GM18909 (cell line): ENCODE results near the gene TBCC.

Source experiments
- ATAC-seq: cut with Tn5 transposase; IDR thresholded peaks from one replicate; pipeline ENCODE4 v1.9.1; 2021; ENCODE audit warnings: mild to moderate bottlenecking; ENCODE audit not compliant: unreplicated experiment, poor library complexity

TBCC gene, protein sequence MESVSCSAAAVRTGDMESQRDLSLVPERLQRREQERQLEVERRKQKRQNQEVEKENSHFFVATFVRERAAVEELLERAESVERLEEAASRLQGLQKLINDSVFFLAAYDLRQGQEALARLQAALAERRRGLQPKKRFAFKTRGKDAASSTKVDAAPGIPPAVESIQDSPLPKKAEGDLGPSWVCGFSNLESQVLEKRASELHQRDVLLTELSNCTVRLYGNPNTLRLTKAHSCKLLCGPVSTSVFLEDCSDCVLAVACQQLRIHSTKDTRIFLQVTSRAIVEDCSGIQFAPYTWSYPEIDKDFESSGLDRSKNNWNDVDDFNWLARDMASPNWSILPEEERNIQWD

DNA sequence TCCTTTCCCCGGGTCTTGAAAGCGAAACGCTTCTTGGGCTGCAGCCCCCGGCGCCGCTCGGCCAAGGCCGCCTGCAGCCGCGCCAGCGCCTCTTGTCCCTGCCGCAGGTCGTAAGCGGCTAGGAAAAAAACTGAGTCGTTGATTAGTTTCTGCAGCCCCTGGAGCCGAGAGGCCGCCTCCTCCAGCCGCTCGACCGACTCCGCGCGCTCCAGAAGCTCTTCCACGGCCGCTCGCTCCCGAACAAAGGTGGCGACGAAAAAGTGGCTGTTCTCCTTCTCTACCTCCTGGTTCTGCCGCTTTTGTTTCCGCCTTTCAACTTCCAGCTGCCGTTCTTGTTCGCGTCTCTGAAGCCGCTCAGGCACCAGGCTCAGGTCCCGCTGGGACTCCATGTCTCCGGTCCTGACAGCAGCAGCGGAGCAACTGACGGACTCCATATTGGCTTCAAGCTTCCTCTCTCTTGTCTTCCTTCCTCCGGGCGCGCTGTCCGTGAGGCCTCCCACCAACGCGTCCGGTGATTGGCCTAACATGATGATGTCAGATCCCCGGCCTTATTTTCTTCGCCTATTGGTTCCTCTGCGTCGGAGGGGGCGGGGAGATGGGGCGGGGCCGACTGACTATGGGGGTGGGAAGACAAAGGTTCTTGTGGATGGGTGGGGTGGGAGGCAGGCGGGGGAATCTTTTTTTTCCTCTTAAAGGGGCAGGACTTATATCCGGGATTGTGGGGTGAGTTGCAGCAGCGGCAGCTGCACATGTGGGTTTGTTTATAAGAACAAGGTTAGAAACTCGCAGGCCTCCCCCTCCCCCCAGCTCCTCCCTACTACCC lies at the start of gene TBCC:
Gene TBCC (minus strand): TSS at position 464 of the 823 bp plus-strand sequence. CDS start 30 bp downstream, at position 434.
- peak; percentile 82 for ATAC-seq

DNA sequence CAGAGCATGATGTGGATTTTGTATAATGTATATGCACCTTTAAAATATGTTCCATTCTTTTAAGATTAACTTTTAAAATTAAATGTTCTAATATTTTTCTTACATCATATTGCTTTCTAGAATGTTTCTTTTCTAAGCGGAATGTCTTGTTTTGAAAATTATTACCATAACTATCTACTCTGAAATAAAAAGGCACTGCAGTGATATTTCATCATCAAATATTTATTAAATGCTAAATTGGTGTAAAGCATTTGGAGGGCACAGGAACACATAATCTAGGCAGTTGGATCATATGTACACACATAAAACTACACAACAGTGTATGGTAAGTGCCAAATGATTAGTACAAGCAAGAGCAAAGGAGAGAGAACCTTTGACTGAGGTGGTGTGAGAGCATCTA lies 49.7 kb upstream of the TBCC start:
- no peak for ATAC-seq

DNA sequence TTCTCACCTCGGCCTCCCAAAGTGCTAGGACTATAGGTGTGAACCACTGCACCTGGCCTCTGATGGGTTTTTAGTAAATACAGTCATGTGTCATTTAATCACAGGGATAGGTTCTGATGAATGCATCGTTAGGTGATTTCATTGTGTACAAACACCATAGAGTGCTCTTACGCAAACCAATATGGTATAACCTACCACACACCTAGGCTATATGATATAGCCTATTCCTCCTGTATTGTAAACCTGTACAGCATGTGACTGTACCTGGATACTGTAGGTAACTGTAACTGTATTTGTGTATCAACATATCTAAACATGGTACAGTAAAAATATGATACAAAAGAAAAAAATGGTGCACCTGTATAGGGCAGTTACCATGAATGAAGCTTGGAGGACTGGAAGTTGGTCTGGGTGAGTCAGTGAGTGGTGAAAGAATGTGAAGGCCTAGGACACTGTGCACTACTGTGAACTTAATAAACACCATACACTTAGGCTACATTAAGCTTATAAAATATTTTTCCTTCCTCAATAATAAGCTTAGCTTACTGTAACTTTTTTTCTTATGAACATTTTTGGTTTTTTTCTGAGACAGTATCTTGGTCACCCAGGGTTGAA lies 45.9 kb upstream of the TBCC start:
- no peak for ATAC-seq

DNA sequence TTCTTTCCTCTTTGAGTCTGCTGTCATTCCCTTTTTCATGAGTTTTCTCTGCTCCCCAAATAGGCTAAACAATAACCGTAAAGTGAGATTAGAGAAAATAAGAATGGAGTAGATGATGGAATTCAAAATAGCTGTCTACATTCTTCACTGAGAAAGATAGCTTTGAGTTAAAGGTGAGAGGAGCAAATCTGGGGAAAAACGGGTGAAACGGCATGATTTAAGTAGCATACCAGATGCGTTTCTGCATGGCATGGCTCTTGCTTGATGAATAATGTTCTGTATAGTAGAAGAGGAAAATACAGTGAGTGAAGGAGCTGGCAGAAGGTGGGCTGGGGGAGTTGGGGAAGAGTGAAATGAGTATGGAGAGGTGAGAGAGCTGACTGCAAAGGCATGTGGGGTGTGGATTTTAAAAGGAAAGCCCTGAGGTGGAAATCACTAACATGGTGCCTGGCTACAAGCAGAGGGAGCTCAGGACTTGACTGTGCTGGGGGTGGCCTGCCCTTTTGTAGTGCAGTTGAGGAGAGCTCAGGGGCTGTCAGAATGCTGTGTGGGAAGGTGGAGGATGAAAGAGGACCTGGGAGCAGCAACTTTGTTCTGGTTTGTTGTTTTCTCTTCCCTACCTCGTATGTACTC lies 44.8 kb upstream of the TBCC start:
- no peak for ATAC-seq

DNA sequence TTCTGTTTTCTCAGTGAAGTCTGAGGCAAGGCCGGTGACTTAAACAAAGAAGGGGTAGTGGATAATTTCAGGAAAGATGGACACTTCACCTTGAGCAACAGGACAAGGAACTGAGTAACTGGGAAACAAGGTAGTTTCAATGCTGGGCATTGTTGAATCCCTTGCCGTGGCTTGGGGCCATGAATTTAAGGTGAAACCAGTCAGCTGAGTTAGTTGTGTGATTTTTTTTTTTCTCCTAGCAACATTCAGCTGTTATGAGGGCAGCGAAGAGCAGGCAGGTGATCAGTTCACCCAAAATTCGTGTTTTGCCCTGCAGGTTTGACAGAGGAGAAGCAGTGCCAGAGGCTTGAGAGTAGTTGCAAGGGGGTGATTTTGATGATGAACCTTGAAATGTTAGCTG lies 42.8 kb upstream of the TBCC start:
- no peak for ATAC-seq

DNA sequence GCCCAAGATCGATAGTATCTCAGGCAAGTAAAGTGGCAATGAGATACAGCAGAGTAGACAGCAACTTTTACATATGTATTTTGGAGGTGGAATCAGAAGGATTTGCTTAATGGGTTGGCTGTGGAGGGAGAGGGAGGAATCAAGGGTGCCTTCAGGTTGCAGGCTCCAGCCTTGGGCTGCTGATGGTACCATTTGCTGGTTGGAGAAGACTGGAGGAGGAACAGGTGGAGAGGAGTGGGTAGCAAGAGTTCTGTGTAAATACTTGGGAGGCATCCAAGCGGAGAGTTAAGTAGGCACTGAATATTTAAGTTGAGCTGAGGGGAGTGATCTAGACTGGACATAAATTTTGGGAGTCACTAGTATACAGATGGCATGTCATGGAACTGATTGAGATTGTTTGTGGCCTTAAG lies 41.2 kb upstream of the TBCC start:
- no peak for ATAC-seq

DNA sequence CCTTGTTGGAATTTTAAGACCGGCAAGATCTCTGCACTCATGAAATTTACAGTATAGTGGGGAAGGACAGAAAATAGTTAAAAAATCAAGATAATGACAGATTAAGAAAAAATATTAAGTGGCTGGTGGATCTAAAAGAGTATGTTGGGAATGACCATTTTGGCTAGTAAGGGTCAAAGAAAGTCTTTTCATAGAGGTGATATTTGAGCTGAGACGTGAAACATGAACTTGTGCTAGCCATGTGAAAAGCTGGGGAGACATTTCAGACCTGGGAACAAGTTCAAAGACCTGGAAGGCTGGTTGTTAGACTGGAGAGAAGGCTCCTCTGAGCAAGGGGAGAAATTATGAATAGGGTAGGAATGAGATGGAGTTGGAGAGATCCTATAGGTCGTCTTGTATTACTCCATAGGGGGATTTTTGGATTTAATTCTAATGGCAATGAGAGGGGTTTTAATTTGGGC lies 40.7 kb upstream of the TBCC start:
- no peak for ATAC-seq

DNA sequence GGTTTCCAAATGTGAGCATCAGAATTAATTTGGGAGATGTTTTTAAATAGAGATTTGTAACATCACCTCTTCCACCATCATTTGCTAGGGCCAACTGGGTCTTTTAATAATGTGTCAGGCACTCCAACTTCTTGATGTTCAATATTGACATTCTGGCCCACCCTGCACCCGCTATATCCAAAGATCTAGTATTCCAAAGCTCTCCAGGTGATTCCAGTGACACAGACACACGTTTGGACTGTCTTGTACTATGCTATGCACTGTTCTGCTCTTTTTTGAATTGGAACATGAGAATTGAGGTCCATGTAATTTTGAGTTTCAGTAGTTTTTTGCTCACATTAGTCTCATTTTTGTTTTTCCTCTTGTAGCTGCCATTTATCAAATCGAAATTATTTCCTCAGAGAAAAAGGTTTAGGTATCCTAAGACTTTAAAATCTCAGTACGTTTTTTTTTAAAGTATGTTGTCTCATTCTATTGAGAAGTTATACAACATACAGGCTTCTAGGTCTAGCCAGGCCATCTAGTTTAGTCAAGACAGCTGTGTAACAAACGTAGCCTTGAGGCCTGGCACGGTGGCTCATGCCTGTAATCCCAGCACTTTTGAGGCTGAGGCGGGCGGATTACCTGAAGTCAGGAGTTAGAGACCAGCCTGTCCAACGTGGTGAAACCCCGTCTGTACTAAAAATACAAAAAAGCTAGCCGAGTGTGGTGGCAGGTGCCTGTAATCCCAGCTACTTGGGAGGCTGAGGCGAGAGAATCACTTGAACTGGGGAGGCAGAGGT lies 39.0 kb upstream of the TBCC start:
- ATAC-seq = no peak

DNA sequence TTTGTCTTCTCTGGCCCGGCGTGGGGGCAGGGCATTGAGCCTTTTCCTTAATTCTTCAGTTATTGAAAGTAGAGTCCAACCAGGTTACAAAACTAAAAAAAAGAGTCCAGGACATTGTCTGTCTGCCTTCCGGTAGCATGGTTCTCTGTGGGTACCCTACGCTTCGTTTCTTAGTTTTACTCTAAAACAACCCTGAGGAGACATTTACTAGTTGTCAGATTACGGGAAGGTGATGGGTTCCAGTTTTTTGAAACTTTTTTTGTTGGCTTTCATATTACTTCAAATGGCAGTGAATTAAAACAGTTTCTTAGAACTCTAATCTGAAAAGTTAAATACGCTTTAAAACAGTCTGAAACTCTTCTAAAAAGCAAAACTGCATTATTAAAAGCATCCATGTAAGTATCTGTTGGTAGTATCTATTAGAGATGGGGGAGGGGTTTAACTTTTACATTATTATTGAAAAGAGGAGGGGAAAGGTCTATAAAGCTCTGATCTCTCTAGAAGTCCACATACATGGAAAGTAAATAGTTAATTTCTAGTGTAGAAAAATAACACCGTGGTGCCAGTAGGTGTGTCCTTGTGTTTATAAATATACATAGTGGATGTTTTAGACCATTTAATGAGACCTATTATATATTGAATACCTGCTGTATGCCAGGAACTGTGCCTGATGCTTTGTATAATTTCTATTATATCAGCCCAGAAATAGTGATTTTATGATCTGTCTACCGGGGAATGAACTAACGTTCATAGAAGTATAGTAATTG lies 38.2 kb upstream of the TBCC start:
- ATAC-seq = no peak

DNA sequence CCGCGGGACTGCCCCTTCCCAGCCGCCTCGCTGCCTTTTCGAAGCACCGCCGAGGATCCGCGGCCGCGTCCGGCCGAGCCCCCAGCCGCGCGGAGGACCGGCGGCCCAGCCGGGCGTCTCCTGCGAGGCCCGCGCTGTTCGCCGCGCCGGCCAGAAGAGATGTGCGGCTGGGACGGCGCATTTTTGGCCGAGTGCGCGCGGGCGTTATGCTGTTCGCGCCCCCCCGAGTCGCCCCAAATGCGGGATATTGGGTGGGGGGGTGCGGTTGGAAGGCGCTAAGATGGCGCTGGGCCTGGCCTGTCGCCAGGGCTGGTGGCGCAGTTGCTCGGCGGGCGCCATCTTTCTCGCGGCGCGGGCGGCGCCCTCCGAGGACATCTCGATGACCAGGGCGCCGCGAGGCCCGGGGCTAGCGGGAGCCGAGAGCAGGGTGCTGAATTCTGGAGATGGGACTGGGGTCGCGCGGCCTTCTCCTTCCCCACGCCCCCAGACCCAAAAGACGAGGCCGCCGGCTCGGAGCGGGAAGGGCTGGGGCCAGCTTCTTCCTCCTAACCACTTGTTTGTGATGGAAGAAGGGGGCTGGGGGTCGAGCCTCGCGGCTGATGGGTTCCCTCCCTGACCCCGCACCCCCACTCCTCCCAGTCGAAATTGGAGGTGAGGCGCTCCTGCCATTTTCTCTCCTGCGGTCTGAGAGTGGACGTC lies 37.4 kb upstream of the TBCC start:
- ATAC-seq = peak; percentile 48

DNA sequence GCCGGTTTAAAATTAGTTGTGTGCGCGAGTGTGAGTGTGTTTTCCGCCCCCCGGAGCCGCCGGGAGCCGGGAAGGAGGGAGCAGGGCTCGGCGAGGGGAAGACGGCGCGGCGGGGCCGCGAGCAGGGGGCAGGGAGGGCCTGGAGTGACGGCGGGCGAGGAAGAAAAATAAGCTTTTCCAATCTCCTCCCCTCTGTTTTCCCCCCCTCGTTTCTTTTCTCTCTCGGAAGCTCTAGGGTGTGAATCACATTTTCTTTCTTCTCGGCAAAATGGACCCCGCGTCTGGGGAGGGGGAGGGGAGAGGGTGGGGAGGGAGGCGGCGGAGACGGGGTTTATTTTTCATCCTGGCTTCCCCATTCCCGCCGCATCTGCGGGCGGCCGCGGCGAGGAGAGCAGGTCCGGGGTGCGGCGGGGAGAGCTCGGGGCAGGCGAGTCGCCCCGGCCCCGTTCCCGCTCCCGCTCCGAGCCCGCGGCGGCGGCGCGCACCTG lies 36.8 kb upstream of the TBCC start:
- peak; percentile 28 for ATAC-seq

DNA sequence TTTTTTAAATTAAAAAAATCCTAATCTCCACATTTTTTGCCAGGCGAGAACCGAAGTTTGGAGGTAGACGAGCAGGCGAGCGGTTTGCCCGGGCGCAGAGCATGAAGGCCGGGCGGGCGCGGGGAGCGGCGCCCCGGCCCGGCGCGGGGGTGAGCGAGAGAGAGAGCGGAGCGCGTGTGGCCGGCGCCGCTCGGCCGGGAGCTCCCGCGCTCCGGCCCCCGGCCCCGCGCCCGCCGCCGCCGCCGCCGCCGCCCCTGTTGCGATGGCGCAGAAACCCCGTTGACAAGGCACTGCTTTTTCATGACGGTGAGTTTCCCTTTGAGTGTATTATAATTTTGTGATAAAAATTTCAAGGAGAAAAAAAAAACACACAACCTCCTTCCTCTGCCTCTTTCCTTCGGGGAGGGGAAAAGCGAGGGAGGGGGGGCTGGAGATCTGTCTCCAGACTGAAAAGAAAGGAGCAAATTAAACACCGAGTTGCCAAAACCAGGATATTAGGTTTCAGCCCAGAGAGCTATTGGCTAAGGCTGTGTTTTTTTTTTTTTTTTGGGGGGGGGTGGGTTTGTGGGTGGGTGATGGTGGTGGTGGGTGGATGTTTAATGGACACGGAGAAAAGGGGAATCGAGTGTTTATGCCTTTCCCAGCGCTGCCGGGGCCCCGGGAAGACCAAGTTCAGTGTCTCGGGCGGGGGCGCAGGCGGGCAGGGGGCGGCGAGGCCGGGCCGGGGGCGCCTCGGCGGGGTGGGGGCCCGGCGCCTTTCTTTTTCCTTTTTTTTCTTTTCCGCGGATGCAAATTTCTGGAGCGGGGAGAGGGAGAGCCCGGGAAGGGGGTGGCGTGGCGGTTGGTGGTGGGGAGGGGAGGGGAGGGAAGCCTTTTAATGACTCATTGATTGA lies 36.1 kb upstream of the TBCC start, which contains the start of gene BICRAL:
Gene BICRAL (plus strand): TSS at position 257 of the 893 bp plus-strand sequence. CDS start 39,971 bp downstream, outside the sequence.
- no peak for ATAC-seq

DNA sequence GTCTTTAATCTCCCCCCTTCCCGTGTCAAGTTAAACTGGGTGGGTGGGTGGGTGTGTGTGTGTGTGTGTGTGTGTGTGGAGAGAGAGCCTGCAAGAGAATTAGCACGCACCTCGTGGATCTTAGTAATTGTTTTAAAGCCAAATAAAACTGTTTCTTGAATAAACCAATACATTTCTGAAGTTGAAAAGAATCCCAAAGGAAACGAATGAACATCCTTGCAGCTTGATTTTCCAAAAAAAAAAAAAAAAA lies 35.6 kb upstream of the TBCC start:
- no peak for ATAC-seq

DNA sequence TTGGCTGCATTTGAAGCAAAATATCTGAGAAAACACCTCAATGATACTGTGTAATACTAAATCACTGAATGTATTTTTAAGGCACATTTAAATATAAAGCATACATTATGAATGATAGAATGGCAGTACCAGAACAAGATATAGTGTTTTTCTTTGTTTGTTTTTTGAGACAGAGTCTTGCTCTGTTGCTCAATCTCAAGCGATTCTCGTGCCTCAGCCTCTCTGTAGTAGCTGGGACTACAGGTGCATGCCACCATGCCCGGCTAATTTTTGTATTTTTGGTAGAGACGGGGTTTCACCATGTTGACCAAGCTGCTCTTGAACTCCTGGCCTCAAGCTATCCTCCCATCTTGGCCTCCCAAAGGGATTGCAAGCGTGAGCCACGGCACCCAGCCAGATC lies 33.6 kb upstream of the TBCC start:
- ATAC-seq = no peak

DNA sequence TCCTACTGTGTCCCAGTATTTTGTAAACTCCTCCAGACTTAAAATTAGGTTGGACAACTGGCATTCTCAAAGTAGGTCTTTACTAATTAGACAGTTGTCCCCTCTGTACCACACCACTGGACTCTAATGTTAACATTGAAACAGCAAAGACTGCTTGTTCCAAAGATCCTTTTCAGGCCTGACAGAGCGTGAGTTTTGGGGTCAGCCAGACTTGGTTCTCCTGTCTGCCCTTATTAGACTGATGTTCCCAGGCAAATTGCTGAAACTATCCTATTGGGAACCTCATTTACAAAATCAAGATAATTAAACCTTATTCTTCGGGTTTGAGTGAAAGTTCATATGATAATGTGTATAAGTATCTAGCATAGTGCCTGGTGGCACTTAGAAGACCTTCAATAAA lies 32.2 kb upstream of the TBCC start:
- no peak for ATAC-seq

DNA sequence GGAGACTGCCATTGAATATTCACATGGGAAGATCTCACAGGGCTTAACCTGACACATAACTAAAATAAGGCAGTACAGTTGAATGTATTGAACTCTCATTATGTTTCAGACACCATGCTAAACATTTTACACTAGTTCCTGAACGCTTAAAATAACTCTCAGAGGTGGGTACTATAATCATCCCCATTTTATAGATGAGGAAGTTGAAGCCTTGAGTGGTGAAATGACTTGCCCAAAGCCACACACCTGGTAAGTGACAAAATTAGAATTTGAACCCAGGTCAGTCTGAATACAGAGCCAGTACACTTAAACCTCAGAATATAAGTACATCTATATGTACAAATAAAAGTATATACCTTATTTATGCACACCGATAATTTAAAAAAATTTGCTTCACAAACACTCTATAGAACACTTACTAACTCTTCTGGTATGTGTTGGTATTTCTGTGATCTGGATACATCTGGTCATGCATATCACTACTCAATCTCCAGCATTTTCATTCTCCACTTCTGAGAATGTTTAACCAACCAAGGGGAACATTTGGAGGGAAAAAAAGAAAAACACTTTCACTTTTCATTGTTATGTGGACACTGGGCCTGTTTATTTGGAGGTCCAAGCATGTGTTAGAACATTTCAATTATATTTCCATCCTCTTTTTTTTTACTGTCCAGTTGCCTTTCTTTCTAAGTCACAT lies 31.4 kb upstream of the TBCC start:
- no peak for ATAC-seq
